GM12878 (cell line): ENCODE data around the gene KCNJ10. TPM values are rescaled to one million over a fixed set of nuclear protein-coding genes. Genes with fewer than 3 reads are reported as not detected.

Source experiments
- ATAC-seq: fragments of 200-7000 bp; cut with Tn5 transposase; 3 replicates; pipeline ENCODE4 v1.9.1; 2020; ENCODE audit warnings: mild to moderate bottlenecking, moderate library complexity
- BruUV-seq: library from RNA; stranded (reverse); fragments of 400-500 nt; replicated peaks from 2 replicates; lab custom pipeline; 2021; lab: Mats Ljungman, UMichigan
- CTCF ChIA-PET: fragments of 300-600 bp; sonication (Branson Sonifier 250); formaldehyde crosslinking; extraction: SDS; loops from one replicate; lab custom pipeline; 2021; ENCODE audit warnings: inconsistent platforms; lab: Yijun Ruan, JAX
- POLR2A ChIA-PET: fragments of 350-600 bp; formaldehyde crosslinking; extraction: SDS; loops from one replicate; lab custom pipeline; 2021; ENCODE audit warnings: inconsistent platforms; lab: Charles Lee
- RAD21 ChIA-PET: fragments of 300-600 bp; sonication (Branson Sonifier 250); formaldehyde crosslinking; loops from one replicate; lab custom pipeline; 2023; ENCODE audit warnings: antibody characterized with exemption; ENCODE audit not compliant: unreplicated experiment; lab: Charles Lee
- SMC1A ChIA-PET: fragments of 300-600 bp; sonication (Branson Sonifier 250); formaldehyde crosslinking; loops from one replicate; lab custom pipeline; 2023; ENCODE audit not compliant: unreplicated experiment, uncharacterized antibody; lab: Charles Lee
- DNase-seq: peaks from one replicate; pipeline ENCODE4 v3.0.0-alpha.2; 2011; ENCODE audit warnings: low read depth, low spot score
- FAIRE-seq: peaks from 3 replicates; lab custom pipeline; 2011; peaks lifted over from hg19 to GRCh38; lab: Jason Lieb, UNC
- H2AFZ ChIP-seq: 2 replicates; pipeline ENCODE4 v1.6.0; 2011; ENCODE audit warnings: low read depth, low read length, control low read depth; ENCODE audit not compliant: control insufficient read depth
- H3K27ac ChIP-seq: 2 replicates; pipeline ENCODE4 v1.5.1; 2011; ENCODE audit warnings: control low read depth; ENCODE audit not compliant: control insufficient read depth, insufficient read depth
- H3K27me3 ChIP-seq, 2 experiments: replicated peaks in 1 of 2; 2 replicates each; pipeline versions ENCODE4 v1.6.0 to v1.6.1; 2011; ENCODE audit warnings: low read length in 1 of 2; ENCODE audit not compliant: control insufficient read depth in 2 of 2, insufficient read depth in 2 of 2
- H3K36me3 ChIP-seq, 2 experiments: 2 replicates each; pipeline ENCODE4 v1.5.1; 2011; ENCODE audit warnings: low read length in 1 of 2; ENCODE audit not compliant: control insufficient read depth in 2 of 2, insufficient read depth in 2 of 2
- H3K4me1 ChIP-seq: 2 replicates; pipeline ENCODE4 v1.6.1; 2011; ENCODE audit warnings: mild to moderate bottlenecking, low read length, moderate library complexity, mixed read lengths; ENCODE audit not compliant: control insufficient read depth, insufficient read depth
- H3K4me2 ChIP-seq: 2 replicates; pipeline ENCODE4 v1.6.0; 2011; ENCODE audit warnings: control low read depth; ENCODE audit not compliant: control insufficient read depth, insufficient read depth
- H3K4me3 ChIP-seq: fragments of 200-600 bp; sonication (generic); 2 replicates; pipeline ENCODE4 v1.5.1; 2016
- H3K79me2 ChIP-seq: 2 replicates; pipeline ENCODE4 v1.6.0; 2011; ENCODE audit warnings: low read length; ENCODE audit not compliant: control insufficient read depth, insufficient read depth
- H3K9ac ChIP-seq: 2 replicates; pipeline ENCODE4 v1.8.0; 2011; ENCODE audit warnings: low read length, control low read depth, mixed read lengths; ENCODE audit not compliant: control insufficient read depth, insufficient read depth
- H3K9me3 ChIP-seq: replicated peaks from 3 replicates; pipeline ENCODE4 v1.5.1; 2011; ENCODE audit warnings: mild to moderate bottlenecking, low read length; ENCODE audit not compliant: control insufficient read depth, insufficient read depth
- H4K20me1 ChIP-seq: 2 replicates; pipeline ENCODE4 v1.6.0; 2011; ENCODE audit not compliant: control insufficient read depth, insufficient read depth
- CHD1 ChIP-seq: IDR thresholded peaks from 2 replicates; pipeline ENCODE4 v1.6.1; 2012; ENCODE audit warnings: low read depth, low read length, improper control_type of control experiment
- HSF1 ChIP-seq: fragments of 150-350 bp; IDR thresholded peaks from 2 replicates; pipeline ENCODE4 v1.6.1; 2014; ENCODE audit warnings: mild to moderate bottlenecking, low read depth, low read length
- MLLT1 ChIP-seq: fragments of 450-650 bp; IDR thresholded peaks from 2 replicates; pipeline ENCODE4 v1.6.1; 2016; ENCODE audit warnings: mild to moderate bottlenecking
- MTA2 ChIP-seq: fragments of 450-650 bp; IDR thresholded peaks from 2 replicates; pipeline ENCODE4 v1.6.1; 2016; ENCODE audit warnings: low read depth, mild to moderate bottlenecking, moderate library complexity
- NBN ChIP-seq: fragments of 450-650 bp; IDR thresholded peaks from 2 replicates; pipeline ENCODE4 v1.6.1; 2016
- TARDBP ChIP-seq: IDR thresholded peaks from 2 replicates; pipeline ENCODE4 v1.6.1; 2016; ENCODE audit warnings: borderline replicate concordance
- WGBS: methylation state at CpG from one replicate; pipeline ENCODE4 v1.1.6; 2016; ENCODE audit warnings: low lambda C conversion rate; ENCODE audit not compliant: insufficient replicate concordance, insufficient coverage; ENCODE audit errors: missing lambda C conversion rate; 5-methylcytosine and 5-hydroxymethylcytosine counted together
- in situ Hi-C: fragments of 300-500 bp; cut with MboI; formaldehyde crosslinking; loops from 9 replicates; pipeline ENCODE4 v1.14.3; 2018; ENCODE audit warnings: mixed read lengths
- intact Hi-C: fragments of 100-400 bp; cut with micrococcal nuclease; formaldehyde crosslinking; loops from one replicate; pipeline ENCODE4 v1.14.2; 2022; ENCODE audit not compliant: unreplicated experiment
- polyA plus RNA-seq, 11 experiments: library from polyadenylated mRNA; depleted of rRNA in 4 of 11; unstranded in 6 of 11; stranded (reverse) in 5 of 11; fragments of >200 nt; fragmentation: Nextera tagmentation in 4 of 11; fragmentation: Illumina TruSeq in 1 of 11; extraction: Ambion mirVana in 4 of 11; extraction: Trizol in 1 of 11; gene quantifications; 1 replicate in 1 of 11; 2 replicates in 10 of 11; pipeline versions ENCODE4 v1.2.1 to v1.2.3, GENCODE V29; 2011 to 2016; ENCODE audit warnings: inconsistent platforms in 2 of 11, missing spikeins in 2 of 11, low read depth in 1 of 11
- total RNA-seq, 4 experiments: library from RNA; depleted of rRNA in 3 of 4; stranded (reverse); fragments of >200 nt in 3 of 4; fragmentation: Illumina TruSeq in 1 of 4; extraction: Trizol in 1 of 4; gene quantifications; 2 replicates each; pipeline versions ENCODE4 v1.2.1 to v1.2.3, GENCODE V29; 2013 to 2021

The KCNJ10 gene
- total and polyA plus RNA-seq, 10 of the 15 experiments (the other 5 are each of a cell fraction or from before 2014, with no cell fraction given) = 0.01 to 0.29 (median 0.09) TPM; not detected in 2

GRCh38 chr1:160095382-160096105 lies 25.6 kb upstream of the KCNJ10 start (continued):
- TF ChIP-seq MLLT1 (no peak), HSF1 (no peak), CHD1 (no peak), NBN (no peak)

GRCh38 chr1:160094806-160095205 lies 24.8 kb upstream of the KCNJ10 start:
- Histone ChIP-seq H2AFZ (no peak overlapping the region), H3K9me3 (no peaks in the 10 kb centered on the region), H3K36me3 (peaks cover 0 to 2% of the 10 kb centered on the region in 2 experiments; a peak in 2 of 4 replicates), H3K27ac (no peak overlapping the region), H3K79me2 (peaks cover 9% of the 10 kb centered on the region), H3K4me2 (no peak overlapping the region), H3K4me1 (peaks cover 21% of the 10 kb centered on the region), H4K20me1 (no peaks in the 10 kb centered on the region; the same call in 1 of the 2 replicates)
- WGBS = 96% methylated on average over 14 of the region's 14 CpGs
- no TSS peak for BruUV-seq
- intact Hi-C loops = no loop called here
- ChIA-PET CTCF (interaction anchor here (5.7 to 30.2 kb wide), 2 partner anchors 8 to 36 kb away, joined by 91 to 1035 read pairs; partner anchors contain the start of genes KCNJ10 and KCNJ9), POLR2A (no interaction called here), RAD21 (no interaction called here), SMC1A (no interaction called here)
- FAIRE-seq (no peak), DNase-seq (no peak)
- TF ChIP-seq MTA2 (no peak), TARDBP (no peak)
- TF ChIP-seq, all 136 proteins: peak for 0
- Histone ChIP-seq H3K27me3 (no peaks in the 10 kb centered on the region), H3K9ac (no peak overlapping the region), H3K4me3 (no peak overlapping the region)
- in situ Hi-C loops = loop anchor here (5.0 kb wide), 3 partner anchors 157 to 282 kb away; no protein-coding TSS in a partner anchor
- no peak for ATAC-seq
